OCI-LY7 (cell line): Measurements from ENCODE around the gene MTA3.

Source experiments
- EZH2phosphoT487 ChIP-seq: fragments of 200-600 bp; sonication (generic); IDR thresholded peaks from 2 replicates; pipeline ENCODE4 v1.6.1; 2018; ENCODE audit warnings: low read depth, borderline replicate concordance, mild to moderate bottlenecking, mixed run types, antibody characterized with exemption, low read length, moderate library complexity, mixed read lengths
- TF ChIP-seq, protein P1 (sequence below): fragments of 200-600 bp; sonication (generic); conservative IDR thresholded peaks from 2 replicates; pipeline ENCODE4 v1.5.1; 2014; ENCODE audit warnings: mild to moderate bottlenecking, antibody characterized with exemption, low read length, moderate library complexity, mixed read lengths

DNA sequence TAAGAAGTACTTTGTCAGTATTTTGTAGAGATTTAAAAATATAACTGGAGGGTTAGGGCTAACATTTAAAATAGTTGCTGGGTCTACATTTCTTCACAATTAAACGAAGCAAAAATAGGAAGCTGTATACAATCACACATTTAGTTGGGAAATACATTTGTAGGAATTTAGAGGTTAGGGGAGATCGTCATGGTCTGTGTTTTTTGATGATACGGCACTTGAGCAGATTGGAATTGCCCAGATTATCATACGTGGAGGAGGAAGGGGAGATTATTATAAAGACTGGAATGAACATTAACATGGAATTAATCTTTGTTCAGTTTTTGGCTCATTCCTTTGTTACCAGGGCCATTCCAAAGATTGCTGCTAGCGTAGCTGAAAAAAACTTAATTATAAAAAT lies 84.6 kb downstream of the MTA3 start:
- TF ChIP-seq, protein P1, sequence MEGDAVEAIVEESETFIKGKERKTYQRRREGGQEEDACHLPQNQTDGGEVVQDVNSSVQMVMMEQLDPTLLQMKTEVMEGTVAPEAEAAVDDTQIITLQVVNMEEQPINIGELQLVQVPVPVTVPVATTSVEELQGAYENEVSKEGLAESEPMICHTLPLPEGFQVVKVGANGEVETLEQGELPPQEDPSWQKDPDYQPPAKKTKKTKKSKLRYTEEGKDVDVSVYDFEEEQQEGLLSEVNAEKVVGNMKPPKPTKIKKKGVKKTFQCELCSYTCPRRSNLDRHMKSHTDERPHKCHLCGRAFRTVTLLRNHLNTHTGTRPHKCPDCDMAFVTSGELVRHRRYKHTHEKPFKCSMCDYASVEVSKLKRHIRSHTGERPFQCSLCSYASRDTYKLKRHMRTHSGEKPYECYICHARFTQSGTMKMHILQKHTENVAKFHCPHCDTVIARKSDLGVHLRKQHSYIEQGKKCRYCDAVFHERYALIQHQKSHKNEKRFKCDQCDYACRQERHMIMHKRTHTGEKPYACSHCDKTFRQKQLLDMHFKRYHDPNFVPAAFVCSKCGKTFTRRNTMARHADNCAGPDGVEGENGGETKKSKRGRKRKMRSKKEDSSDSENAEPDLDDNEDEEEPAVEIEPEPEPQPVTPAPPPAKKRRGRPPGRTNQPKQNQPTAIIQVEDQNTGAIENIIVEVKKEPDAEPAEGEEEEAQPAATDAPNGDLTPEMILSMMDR = no peak
- no peak for TF ChIP-seq EZH2phosphoT487
